Tibial nerve (tissue), 3 donors: ENCODE measurements around the gene PRCP.
"Not testable (repeated sequence)": the region's sequence is repeated elsewhere in the genome, so short reads cannot be mapped to it uniquely, and the experiment has no call there.

ENCODE experiments used
- POLR2A ChIP-seq, 2 donors: fragments of 450-650 bp; IDR thresholded peaks; one replicate each; pipeline ENCODE4 v1.6.1; 2017; ENCODE audit warnings: antibody characterized with exemption in 2 of 2, mild to moderate bottlenecking in 2 of 2, moderate library complexity in 2 of 2
- TF ChIP-seq, protein P1 (sequence below), 5 experiments: fragments of 200-600 bp in 3 of 5; fragments of 450-650 bp in 2 of 5; sonication (generic) in 3 of 5; IDR thresholded peaks; one replicate each; pipeline ENCODE4 v1.5.1; 2016 to 2019; ENCODE audit warnings: antibody characterized with exemption in 5 of 5, mild to moderate bottlenecking in 3 of 5, moderate library complexity in 2 of 5

DNA sequence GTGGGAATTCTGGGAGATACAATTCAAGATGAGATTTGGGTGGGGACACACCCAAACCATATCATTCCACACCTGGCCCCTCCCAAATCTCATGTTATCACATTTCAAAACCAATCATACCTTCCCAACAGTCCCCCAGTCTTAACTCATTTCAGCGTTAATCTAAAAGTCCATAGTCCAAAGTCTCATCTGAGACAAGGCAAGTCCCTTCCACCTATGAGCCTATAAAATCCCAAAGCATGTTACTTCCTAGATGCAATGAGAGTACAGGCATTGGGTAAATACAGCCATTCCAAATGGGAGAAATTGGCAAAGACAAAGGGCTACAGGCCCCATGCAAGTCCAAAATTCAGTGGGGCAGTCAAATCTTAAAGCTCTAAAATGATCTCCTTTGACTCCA is 43.2 kb upstream of the PRCP start:
- TF ChIP-seq POLR2A (IDR thresholded peaks at IDR 0.05), result not testable (repeated sequence)
- TF ChIP-seq, protein P1, sequence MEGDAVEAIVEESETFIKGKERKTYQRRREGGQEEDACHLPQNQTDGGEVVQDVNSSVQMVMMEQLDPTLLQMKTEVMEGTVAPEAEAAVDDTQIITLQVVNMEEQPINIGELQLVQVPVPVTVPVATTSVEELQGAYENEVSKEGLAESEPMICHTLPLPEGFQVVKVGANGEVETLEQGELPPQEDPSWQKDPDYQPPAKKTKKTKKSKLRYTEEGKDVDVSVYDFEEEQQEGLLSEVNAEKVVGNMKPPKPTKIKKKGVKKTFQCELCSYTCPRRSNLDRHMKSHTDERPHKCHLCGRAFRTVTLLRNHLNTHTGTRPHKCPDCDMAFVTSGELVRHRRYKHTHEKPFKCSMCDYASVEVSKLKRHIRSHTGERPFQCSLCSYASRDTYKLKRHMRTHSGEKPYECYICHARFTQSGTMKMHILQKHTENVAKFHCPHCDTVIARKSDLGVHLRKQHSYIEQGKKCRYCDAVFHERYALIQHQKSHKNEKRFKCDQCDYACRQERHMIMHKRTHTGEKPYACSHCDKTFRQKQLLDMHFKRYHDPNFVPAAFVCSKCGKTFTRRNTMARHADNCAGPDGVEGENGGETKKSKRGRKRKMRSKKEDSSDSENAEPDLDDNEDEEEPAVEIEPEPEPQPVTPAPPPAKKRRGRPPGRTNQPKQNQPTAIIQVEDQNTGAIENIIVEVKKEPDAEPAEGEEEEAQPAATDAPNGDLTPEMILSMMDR (IDR thresholded peaks at IDR 0.05), result not testable (repeated sequence)
